CD4-positive, alpha-beta memory T cell (primary cell): ENCODE measurements around the gene ALKBH1. TPM values are rescaled to one million over a fixed set of nuclear protein-coding genes. Genes with fewer than 3 reads are reported as not detected.

ENCODE experiments used
- CTCF ChIA-PET: fragments of 350-600 bp; sonication (Branson Sonifier 250); formaldehyde crosslinking; loops from one replicate; lab custom pipeline; 2021; ENCODE audit warnings: inconsistent platforms; ENCODE audit not compliant: partially characterized antibody; lab: Charles Lee
- POLR2A ChIA-PET: fragments of 350-600 bp; sonication (Branson Sonifier 250); formaldehyde crosslinking; loops from one replicate; lab custom pipeline; 2021; ENCODE audit not compliant: partially characterized antibody; lab: Charles Lee
- DNase-seq, 5 donors: peaks; one replicate each; pipeline versions ENCODE4 v3.0.0 to v3.0.0-alpha.2; 2020 to 2022; ENCODE audit warnings: mixed read lengths in 1 of 5
- H3K27ac ChIP-seq: one replicate; pipeline ENCODE4 v1.7.0; 2013; ENCODE audit warnings: low read depth, low read length
- H3K27me3 ChIP-seq: 2 replicates; pipeline ENCODE4 v1.7.0; 2013; ENCODE audit warnings: mild to moderate bottlenecking, low read length, moderate library complexity; ENCODE audit not compliant: insufficient read depth
- H3K36me3 ChIP-seq: 2 replicates; pipeline ENCODE4 v1.7.0; 2013; ENCODE audit warnings: mild to moderate bottlenecking, low read length, moderate library complexity; ENCODE audit not compliant: insufficient read depth
- H3K4me1 ChIP-seq: 2 replicates; pipeline ENCODE4 v1.7.0; 2013; ENCODE audit warnings: mild to moderate bottlenecking, low read length, moderate library complexity; ENCODE audit not compliant: insufficient read depth
- H3K4me3 ChIP-seq, 2 donors: one replicate each; pipeline ENCODE4 v1.7.0; 2013; ENCODE audit warnings: low read length in 2 of 2, mild to moderate bottlenecking in 1 of 2
- H3K9me3 ChIP-seq, 2 donors: one replicate each; pipeline ENCODE4 v1.7.0; 2013; ENCODE audit warnings: low read length in 2 of 2, control low read depth in 1 of 2; ENCODE audit not compliant: control insufficient read depth in 1 of 2
- H3K27ac Mint-ChIP-seq, 7 donors: one replicate each; pipeline ENCODE4 v1.8.0; 2020 to 2021; ENCODE audit warnings: mixed read lengths in 7 of 7, mild to moderate bottlenecking in 6 of 7, inconsistent platforms in 3 of 7, moderate library complexity in 3 of 7
- H3K27me3 Mint-ChIP-seq, 2 donors: one replicate each; pipeline ENCODE4 v1.8.0; 2020 to 2021; ENCODE audit warnings: mixed read lengths in 2 of 2
- H3K36me3 Mint-ChIP-seq, 2 donors: one replicate each; pipeline ENCODE4 v1.8.0; 2020 to 2021; ENCODE audit warnings: mixed read lengths in 2 of 2, inconsistent platforms in 1 of 2, mild to moderate bottlenecking in 1 of 2
- H3K4me1 Mint-ChIP-seq, 4 donors: one replicate each; pipeline ENCODE4 v1.8.0; 2020 to 2021; ENCODE audit warnings: mixed read lengths in 4 of 4, mild to moderate bottlenecking in 1 of 4
- H3K4me3 Mint-ChIP-seq, 8 donors: one replicate each; pipeline ENCODE4 v1.8.0; 2020 to 2021; ENCODE audit warnings: mixed read lengths in 8 of 8, mild to moderate bottlenecking in 7 of 8, moderate library complexity in 6 of 8, inconsistent platforms in 3 of 8
- H3K9me3 Mint-ChIP-seq, 8 donors: one replicate each; pipeline ENCODE4 v1.8.0; 2020 to 2021; ENCODE audit warnings: mixed read lengths in 8 of 8, mild to moderate bottlenecking in 5 of 8, inconsistent platforms in 3 of 8, moderate library complexity in 1 of 8
- intact Hi-C: fragments of 100-400 bp; cut with micrococcal nuclease; formaldehyde crosslinking; loops from one replicate; pipeline ENCODE4 v1.15.1; 2023
- polyA plus RNA-seq, 2 donors: library from polyadenylated mRNA; unstranded; fragments of 300-500 nt; fragmentation: Illumina TruSeq; gene quantifications; one replicate each; pipeline ENCODE4 v1.2.3, GENCODE V29; 2021
- total RNA-seq, 2 experiments: library from RNA; stranded (reverse); gene quantifications; one replicate each; pipeline ENCODE4 v1.2.3, GENCODE V29; 2021

The ALKBH1 gene
- total and polyA plus RNA-seq, 4 experiments from 2014 or later, result 5.8 to 20.1 (median 12.9) TPM

GRCh38 chr14:77623201-77623600 lies 84.6 kb downstream of the ALKBH1 start:
- Histone ChIP-seq H3K27ac (no peak overlapping the region), H3K27me3 (no peaks in the 10 kb centered on the region), H3K9me3 (no peaks in the 10 kb centered on the region), H3K4me1 (no peaks in the 10 kb centered on the region), H3K4me3 (no peak overlapping the region), H3K36me3 (no peaks in the 10 kb centered on the region)
- intact Hi-C loops, result no loop called here
- Mint-ChIP-seq H3K36me3 (no peaks in the 10 kb centered on the region), H3K9me3 (peaks cover 0 to 2% (median 0%) of the 10 kb centered on the region in 8 donors), H3K27me3 (no peaks in the 10 kb centered on the region), H3K27ac (no peak overlapping the region), H3K4me3 (no peak overlapping the region), H3K4me1 (peaks cover 0 to 2% (median under 1%) of the 10 kb centered on the region in 4 donors)
- ChIA-PET POLR2A (no interaction called here), CTCF (no interaction called here)
- no peak for DNase-seq

Other genes starting within 250 kb of the ALKBH1 start
- gene AHSA1, start 249.9 kb downstream of the ALKBH1 start, total RNA-seq, result 10 to 100 TPM; 88.5 to 89.9 TPM
- 100 to 1,000 TPM in 1 of 2 donors, 10 to 100 TPM in 1; 95.6 to 134 TPM for gene AHSA1, start 249.9 kb downstream of the ALKBH1 start, polyA plus RNA-seq
- not detected for gene ISM2, start 209.2 kb downstream of the ALKBH1 start, total RNA-seq
- gene ISM2, start 209.2 kb downstream of the ALKBH1 start, polyA plus RNA-seq, result not detected
- gene SPTLC2, start 91.4 kb downstream of the ALKBH1 start, total RNA-seq, result 10 to 100 TPM; 25.9 to 31.3 TPM
- 10 to 100 TPM; 11.2 to 23.7 TPM for gene SPTLC2, start 91.4 kb downstream of the ALKBH1 start, polyA plus RNA-seq
- 10 to 100 TPM; 37.5 to 40.6 TPM for gene SLIRP, start 80 bp upstream of the ALKBH1 start, total RNA-seq
- 100 to 1,000 TPM; 211 to 334 TPM for gene SLIRP, start 80 bp upstream of the ALKBH1 start, polyA plus RNA-seq
- gene SNW1, start 53.1 kb upstream of the ALKBH1 start, total RNA-seq, result 10 to 100 TPM; 92.1 to 99.7 TPM
- gene SNW1, start 53.1 kb upstream of the ALKBH1 start, polyA plus RNA-seq, result 10 to 100 TPM; 54.4 to 90.8 TPM
- 1 to 10 TPM; 5.3 to 5.6 TPM for gene ADCK1, start 92.1 kb upstream of the ALKBH1 start, total RNA-seq
- 10 to 100 TPM in 1 of 2 donors, 1 to 10 TPM in 1; 5.2 to 12.0 TPM for gene ADCK1, start 92.1 kb upstream of the ALKBH1 start, polyA plus RNA-seq